ENCODE results near the gene MAP1LC3B2. TPM values are rescaled to one million over a fixed set of nuclear protein-coding genes. Genes with fewer than 3 reads are reported as not detected.

The MAP1LC3B2 gene
- total RNA-seq, 1 experiment from 2014 or later: 1.9 TPM

GRCh38 chr12:116539905-116540482 lies 19.2 kb upstream of the MAP1LC3B2 start:
- TF ChIP-seq SIN3A (IDR thresholded peaks at IDR 0.05; ENCODE audit: borderline replicate concordance, insufficient read depth, low read depth, low read length) (no peak), TCF7L2 (IDR thresholded peaks at IDR 0.05; ENCODE audit: low read depth, low read length) (no peak), POLR2AphosphoS5 (IDR thresholded peaks at IDR 0.05; ENCODE audit: low read depth, low read length) (no peak), REST (IDR thresholded peaks at IDR 0.05; ENCODE audit: insufficient read depth in 1 of 2, low read depth in 2 of 2, low read length in 1 of 2) (no peak)
- TF ChIP-seq, protein P1, sequence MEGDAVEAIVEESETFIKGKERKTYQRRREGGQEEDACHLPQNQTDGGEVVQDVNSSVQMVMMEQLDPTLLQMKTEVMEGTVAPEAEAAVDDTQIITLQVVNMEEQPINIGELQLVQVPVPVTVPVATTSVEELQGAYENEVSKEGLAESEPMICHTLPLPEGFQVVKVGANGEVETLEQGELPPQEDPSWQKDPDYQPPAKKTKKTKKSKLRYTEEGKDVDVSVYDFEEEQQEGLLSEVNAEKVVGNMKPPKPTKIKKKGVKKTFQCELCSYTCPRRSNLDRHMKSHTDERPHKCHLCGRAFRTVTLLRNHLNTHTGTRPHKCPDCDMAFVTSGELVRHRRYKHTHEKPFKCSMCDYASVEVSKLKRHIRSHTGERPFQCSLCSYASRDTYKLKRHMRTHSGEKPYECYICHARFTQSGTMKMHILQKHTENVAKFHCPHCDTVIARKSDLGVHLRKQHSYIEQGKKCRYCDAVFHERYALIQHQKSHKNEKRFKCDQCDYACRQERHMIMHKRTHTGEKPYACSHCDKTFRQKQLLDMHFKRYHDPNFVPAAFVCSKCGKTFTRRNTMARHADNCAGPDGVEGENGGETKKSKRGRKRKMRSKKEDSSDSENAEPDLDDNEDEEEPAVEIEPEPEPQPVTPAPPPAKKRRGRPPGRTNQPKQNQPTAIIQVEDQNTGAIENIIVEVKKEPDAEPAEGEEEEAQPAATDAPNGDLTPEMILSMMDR (IDR thresholded peaks at IDR 0.05): no peak
- H3K4me3 ChIP-seq (ENCODE audit: low read depth in 2 of 2, low read length in 2 of 2): peak overlapping the region in 1 of 2 experiments; percentile 0; a peak in 1 of 4 replicates

DNA sequence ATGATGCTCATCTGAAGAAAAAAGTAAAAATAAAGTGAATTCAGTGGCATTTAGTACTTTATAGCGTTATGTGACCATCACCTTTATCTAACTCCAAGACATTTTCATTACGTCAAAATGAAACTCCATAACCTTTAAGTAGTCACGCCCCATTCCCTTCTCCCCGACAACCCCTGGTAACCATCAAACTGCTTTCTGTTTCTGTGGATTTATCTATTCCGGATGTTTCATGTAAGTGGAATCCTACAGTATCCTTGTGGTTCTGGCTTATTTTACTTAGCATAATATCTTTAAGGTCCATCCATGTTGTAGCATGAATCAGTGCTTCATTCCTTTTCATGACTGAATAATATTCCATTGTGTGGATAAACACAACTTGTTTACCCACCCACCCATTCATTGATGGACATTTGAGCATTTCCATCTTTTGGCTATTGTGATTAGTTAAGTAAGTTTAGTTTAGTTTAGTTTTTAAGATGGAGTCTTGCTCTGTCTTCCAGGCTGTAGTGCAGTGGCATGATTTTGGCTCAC lies 18.5 kb upstream of the MAP1LC3B2 start:
- H3K36me3 ChIP-seq (ENCODE audit: control insufficient read depth, insufficient read depth, low read length): no peaks in the 10 kb centered on the region
- BruUV-seq (replicated peaks): no TSS peak
- H3K9me3 ChIP-seq (ENCODE audit: control insufficient read depth, insufficient read depth, low read depth, low read length): no peaks in the 10 kb centered on the region
- TF ChIP-seq SIN3A (IDR thresholded peaks at IDR 0.05; ENCODE audit: borderline replicate concordance, insufficient read depth, low read depth, low read length): no peak
- H3K27me3 ChIP-seq (ENCODE audit: control insufficient read depth, insufficient read depth, low read length): no peaks in the 10 kb centered on the region
- CTCF ChIA-PET: no interaction called here
- ATAC-seq: no peak
- peaks cover 52% of the 10 kb centered on the region for H3K4me1 ChIP-seq (ENCODE audit: control insufficient read depth, insufficient read depth, low read length)
- H3K27ac ChIP-seq (ENCODE audit: low read length): peak overlapping the region; percentile 93
- intact Hi-C loops (cut with micrococcal nuclease; ENCODE audit: unreplicated experiment) (no loop called here), in situ Hi-C loops (cut with HindIII; ENCODE audit: low pct_unique_long_range_greater_than_20kb, low sequenced_read_pairs) (no loop called here)
- DNase-seq (ENCODE audit: low read depth, low spot score): no peak
- no peak overlapping the region for H3K4me3 ChIP-seq (ENCODE audit: low read depth in 2 of 2, low read length in 2 of 2)
- POLR2A ChIA-PET: no interaction called here

More at GRCh38 chr12:116539905-116540482, 19.2 kb upstream of the MAP1LC3B2 start:
- Histone ChIP-seq H3K4me1 (ENCODE audit: control insufficient read depth, insufficient read depth, low read length) (peaks cover 57% of the 10 kb centered on the region), H3K27ac (ENCODE audit: low read length) (peak overlapping the region; percentile 93), H3K9me3 (ENCODE audit: control insufficient read depth, insufficient read depth, low read depth, low read length) (no peaks in the 10 kb centered on the region), H3K36me3 (ENCODE audit: control insufficient read depth, insufficient read depth, low read length) (no peaks in the 10 kb centered on the region), H3K27me3 (ENCODE audit: control insufficient read depth, insufficient read depth, low read length) (no peaks in the 10 kb centered on the region)
- intact Hi-C loops (cut with micrococcal nuclease; ENCODE audit: unreplicated experiment) (no loop called here), in situ Hi-C loops (cut with HindIII; ENCODE audit: low pct_unique_long_range_greater_than_20kb, low sequenced_read_pairs) (no loop called here)
- ChIA-PET CTCF (no interaction called here), POLR2A (interaction anchor here (0.7 kb wide), 1 partner anchor 104 kb away, joined by 3 read pairs; no protein-coding TSS in a partner anchor)
- DNase-seq (ENCODE audit: low read depth, low spot score) (no peak), ATAC-seq (peak; percentile 47)
- no TSS peak for BruUV-seq (replicated peaks)
